AG04450 (cell line): ENCODE results near the gene PROM2. TPM values are rescaled to one million over a fixed set of nuclear protein-coding genes. Genes with fewer than 3 reads are reported as not detected.

Experiments used
- CTCF ChIA-PET: fragments of 300-600, 350-600 bp; formaldehyde crosslinking; extraction: SDS; loops from one replicate; lab custom pipeline; 2022; ENCODE audit warnings: antibody characterized with exemption, inconsistent platforms; lab: Charles Lee
- POLR2A ChIA-PET: fragments of 350-600 bp; formaldehyde crosslinking; extraction: SDS; loops from one replicate; lab custom pipeline; 2021; ENCODE audit warnings: antibody characterized with exemption, inconsistent platforms; lab: Yijun Ruan, JAX
- DNase-seq: peaks from one replicate; pipeline ENCODE4 v3.0.0-alpha.2; 2011; ENCODE audit warnings: low read depth, low spot score
- H3K27ac ChIP-seq: one replicate; pipeline ENCODE4 v1.5.1; 2012; ENCODE audit warnings: low read depth, low read length, control low read depth
- H3K27me3 ChIP-seq: one replicate; pipeline ENCODE4 v1.6.0; 2012; ENCODE audit warnings: low read length; ENCODE audit not compliant: control insufficient read depth, insufficient read depth
- H3K4me3 ChIP-seq: 2 replicates; pipeline ENCODE4 v1.5.1; 2011; ENCODE audit warnings: mild to moderate bottlenecking, low read depth, low read length, control low read depth
- H3K9me3 ChIP-seq: 2 replicates; pipeline ENCODE4 v1.5.1; 2012; ENCODE audit warnings: low read length; ENCODE audit not compliant: control insufficient read depth, insufficient read depth
- CTCF ChIP-seq: IDR thresholded peaks from 2 replicates; pipeline ENCODE4 v1.5.1; 2011; ENCODE audit warnings: low read depth, low read length, control low read depth, inconsistent platforms
- polyA plus RNA-seq: library from polyadenylated mRNA; depleted of rRNA; stranded (reverse); fragments of >200 nt; gene quantifications from 2 replicates; pipeline ENCODE4 v1.2.3, GENCODE V29; 2011; rRNA removed

Gene PROM2
- polyA plus RNA-seq, 1 experiment: 0.12 TPM

- Histone ChIP-seq H3K4me3 (no peak overlapping the region), H3K27ac (no peak overlapping the region), H3K9me3 (no peaks in the 10 kb centered on the region), H3K27me3 (peaks cover 11% of the 10 kb centered on the region)
- ChIA-PET CTCF (interaction anchor here (2.0 kb wide), 1 partner anchor 9 kb away, joined by 10 read pairs; no protein-coding TSS in a partner anchor), POLR2A (no interaction called here)
- TF ChIP-seq CTCF: no peak
- DNase-seq: no peak
Observed at GRCh38 chr2:95336406-95336805, 62.2 kb downstream of the PROM2 start.

GRCh38 chr2:95337829-95338228 is 63.6 kb downstream of the PROM2 start:
- peaks cover 11% of the 10 kb centered on the region for H3K27me3 ChIP-seq
- no peak for DNase-seq
- H3K27ac ChIP-seq: no peak overlapping the region
- H3K4me3 ChIP-seq: no peak overlapping the region
- H3K9me3 ChIP-seq: no peaks in the 10 kb centered on the region
- POLR2A ChIA-PET: no interaction called here
- CTCF ChIA-PET: no interaction called here
- no peak for TF ChIP-seq CTCF

Other genes starting within 250 kb of the PROM2 start
- not detected in 2 replicates for gene MAL, start 248.7 kb upstream of the PROM2 start, polyA plus RNA-seq
- 50.2 and 55.7 TPM in 2 replicates for gene MRPS5, start 152.6 kb upstream of the PROM2 start, polyA plus RNA-seq
- gene ZNF514, start 114.6 kb upstream of the PROM2 start, polyA plus RNA-seq: 7.8 and 9.8 TPM in 2 replicates
- 4.1 and 4.8 TPM in 2 replicates for gene ZNF2, start 108.6 kb upstream of the PROM2 start, polyA plus RNA-seq
- 1.6 TPM in 2 replicates for gene ZNF892, start 66.9 kb upstream of the PROM2 start, polyA plus RNA-seq
- 0.12 and 0.24 TPM in 2 replicates for gene KCNIP3, start 22.9 kb downstream of the PROM2 start, polyA plus RNA-seq
- 24.9 and 30.9 TPM in 2 replicates for gene FAHD2A, start 128.3 kb downstream of the PROM2 start, polyA plus RNA-seq
- not detected in 2 replicates for gene TRIM43B, start 210.3 kb downstream of the PROM2 start, polyA plus RNA-seq